ENCODE measurements around the gene GNAL. TPM values are rescaled to one million over a fixed set of nuclear protein-coding genes. Genes with fewer than 3 reads are reported as not detected.
A peak's percentile ranks its signal among the peaks of the same experiment; 100 is the strongest.
"Not testable (repeated sequence)": the region's sequence is repeated elsewhere in the genome, so short reads cannot be mapped to it uniquely, and the experiment has no call there.

The GNAL gene
- total RNA-seq, 1 experiment from 2014 or later, result 0.61 TPM

DNA sequence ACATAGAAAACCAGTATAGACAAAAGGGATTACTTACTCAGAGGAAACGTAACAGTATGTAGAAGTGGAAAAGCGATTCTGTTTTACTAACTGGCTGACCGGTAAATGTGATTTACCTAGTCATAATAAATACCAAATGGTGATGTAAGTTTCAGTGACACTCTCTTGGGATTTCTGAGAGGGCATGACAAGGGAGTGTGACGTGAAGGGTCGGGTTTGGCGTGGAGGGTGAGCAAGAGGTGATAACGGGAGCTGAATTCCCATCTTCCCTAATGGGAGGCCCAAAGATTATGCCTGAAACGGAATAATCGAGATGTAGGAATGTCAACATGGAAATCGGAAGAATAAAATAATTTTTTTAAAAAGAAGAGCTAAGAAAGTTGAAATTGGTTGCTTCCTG lies 12.7 kb upstream of the GNAL start:
- Mint-ChIP-seq H3K4me1 (ENCODE audit: low read depth, unreplicated experiment) (no peaks in the 10 kb centered on the region), H3K4me3 (ENCODE audit: low read depth, unreplicated experiment) (no peak overlapping the region), H3K36me3 (ENCODE audit: insufficient read depth, unreplicated experiment) (no peaks in the 10 kb centered on the region), H3K27me3 (ENCODE audit: unreplicated experiment) (peaks cover 84% of the 10 kb centered on the region), H3K9me3 (ENCODE audit: low read depth, unreplicated experiment) (no peaks in the 10 kb centered on the region), H3K27ac (ENCODE audit: unreplicated experiment) (no peak overlapping the region)
- intact Hi-C loops (cut with micrococcal nuclease; ENCODE audit: unreplicated experiment), result no loop called here
- TF ChIP-seq, protein P1, sequence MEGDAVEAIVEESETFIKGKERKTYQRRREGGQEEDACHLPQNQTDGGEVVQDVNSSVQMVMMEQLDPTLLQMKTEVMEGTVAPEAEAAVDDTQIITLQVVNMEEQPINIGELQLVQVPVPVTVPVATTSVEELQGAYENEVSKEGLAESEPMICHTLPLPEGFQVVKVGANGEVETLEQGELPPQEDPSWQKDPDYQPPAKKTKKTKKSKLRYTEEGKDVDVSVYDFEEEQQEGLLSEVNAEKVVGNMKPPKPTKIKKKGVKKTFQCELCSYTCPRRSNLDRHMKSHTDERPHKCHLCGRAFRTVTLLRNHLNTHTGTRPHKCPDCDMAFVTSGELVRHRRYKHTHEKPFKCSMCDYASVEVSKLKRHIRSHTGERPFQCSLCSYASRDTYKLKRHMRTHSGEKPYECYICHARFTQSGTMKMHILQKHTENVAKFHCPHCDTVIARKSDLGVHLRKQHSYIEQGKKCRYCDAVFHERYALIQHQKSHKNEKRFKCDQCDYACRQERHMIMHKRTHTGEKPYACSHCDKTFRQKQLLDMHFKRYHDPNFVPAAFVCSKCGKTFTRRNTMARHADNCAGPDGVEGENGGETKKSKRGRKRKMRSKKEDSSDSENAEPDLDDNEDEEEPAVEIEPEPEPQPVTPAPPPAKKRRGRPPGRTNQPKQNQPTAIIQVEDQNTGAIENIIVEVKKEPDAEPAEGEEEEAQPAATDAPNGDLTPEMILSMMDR (IDR thresholded peaks at IDR 0.05; ENCODE audit: unreplicated experiment), result no peak
- CTCF ChIA-PET, result interaction anchor here (1.3 kb wide), 1 partner anchor 14 kb away, joined by 3 read pairs; no protein-coding TSS in a partner anchor
- no peak for DNase-seq
- no TSS peak for BruUV-seq (replicated peaks)

DNA sequence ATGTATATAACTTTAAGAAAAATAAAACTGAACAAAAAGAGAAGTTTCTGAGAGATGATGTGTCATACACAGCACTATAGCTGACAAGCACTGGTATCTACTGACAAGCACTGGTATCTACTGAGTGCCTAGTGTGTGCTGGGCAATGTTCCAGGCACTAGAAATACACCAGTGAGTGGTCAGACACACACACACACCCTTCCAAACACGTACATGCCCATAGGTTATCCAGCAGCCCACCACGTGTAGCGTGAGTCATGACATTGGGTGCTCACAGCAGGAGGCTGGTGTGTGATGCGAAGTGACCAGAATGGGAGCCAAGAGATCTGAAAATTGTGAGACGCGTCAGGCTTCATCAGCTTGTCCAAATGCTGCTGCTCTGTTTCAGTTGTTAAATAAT lies 12.2 kb upstream of the GNAL start:
- CTCF ChIA-PET, result interaction anchor here (1.3 kb wide), 1 partner anchor 14 kb away, joined by 3 read pairs; no protein-coding TSS in a partner anchor
- no peaks in the 10 kb centered on the region for H3K36me3 Mint-ChIP-seq (ENCODE audit: insufficient read depth, unreplicated experiment)
- DNase-seq, result no peak
- H3K27me3 Mint-ChIP-seq (ENCODE audit: unreplicated experiment), result peaks cover 89% of the 10 kb centered on the region
- BruUV-seq (replicated peaks), result no TSS peak
- TF ChIP-seq, protein P1 (IDR thresholded peaks at IDR 0.05; ENCODE audit: unreplicated experiment), result no peak
- intact Hi-C loops (cut with micrococcal nuclease; ENCODE audit: unreplicated experiment), result no loop called here
- no peak overlapping the region for H3K27ac Mint-ChIP-seq (ENCODE audit: unreplicated experiment)
- no peaks in the 10 kb centered on the region for H3K4me1 Mint-ChIP-seq (ENCODE audit: low read depth, unreplicated experiment)
- H3K4me3 Mint-ChIP-seq (ENCODE audit: low read depth, unreplicated experiment), result no peak overlapping the region
- no peaks in the 10 kb centered on the region for H3K9me3 Mint-ChIP-seq (ENCODE audit: low read depth, unreplicated experiment)

DNA sequence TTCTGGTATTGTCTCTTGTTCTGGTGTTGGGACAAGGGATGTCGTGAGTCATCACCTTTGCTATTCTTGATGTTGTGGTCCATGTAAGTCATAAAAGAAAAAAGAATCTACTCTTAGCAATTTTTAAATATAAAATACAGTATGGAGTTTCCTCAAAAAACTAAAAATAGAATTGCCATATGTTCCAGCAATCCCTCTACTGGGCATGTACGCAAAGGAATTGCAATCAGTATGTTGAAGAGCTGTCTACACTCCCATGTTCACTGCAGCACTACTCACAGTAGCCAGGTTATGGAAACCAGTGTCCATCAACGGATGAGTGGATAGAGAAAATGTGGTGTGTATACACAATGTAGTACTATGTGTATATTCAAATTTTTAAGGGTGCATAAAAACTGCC lies 10.9 kb upstream of the GNAL start:
- Mint-ChIP-seq H3K9me3 (ENCODE audit: low read depth, unreplicated experiment) (no peaks in the 10 kb centered on the region), H3K36me3 (ENCODE audit: insufficient read depth, unreplicated experiment) (no peaks in the 10 kb centered on the region), H3K27ac (ENCODE audit: unreplicated experiment) (no peak overlapping the region), H3K4me1 (ENCODE audit: low read depth, unreplicated experiment) (no peaks in the 10 kb centered on the region), H3K27me3 (ENCODE audit: unreplicated experiment) (peaks cover 85% of the 10 kb centered on the region), H3K4me3 (ENCODE audit: low read depth, unreplicated experiment) (no peak overlapping the region)
- TF ChIP-seq, protein P1 (IDR thresholded peaks at IDR 0.05; ENCODE audit: unreplicated experiment), result no peak
- DNase-seq, result no peak
- BruUV-seq (replicated peaks), result no TSS peak
- intact Hi-C loops (cut with micrococcal nuclease; ENCODE audit: unreplicated experiment), result no loop called here
- CTCF ChIA-PET, result interaction anchor here (1.0 kb wide), 1 partner anchor 11 kb away, joined by 3 read pairs; the partner anchor contains the start of gene GNAL

DNA sequence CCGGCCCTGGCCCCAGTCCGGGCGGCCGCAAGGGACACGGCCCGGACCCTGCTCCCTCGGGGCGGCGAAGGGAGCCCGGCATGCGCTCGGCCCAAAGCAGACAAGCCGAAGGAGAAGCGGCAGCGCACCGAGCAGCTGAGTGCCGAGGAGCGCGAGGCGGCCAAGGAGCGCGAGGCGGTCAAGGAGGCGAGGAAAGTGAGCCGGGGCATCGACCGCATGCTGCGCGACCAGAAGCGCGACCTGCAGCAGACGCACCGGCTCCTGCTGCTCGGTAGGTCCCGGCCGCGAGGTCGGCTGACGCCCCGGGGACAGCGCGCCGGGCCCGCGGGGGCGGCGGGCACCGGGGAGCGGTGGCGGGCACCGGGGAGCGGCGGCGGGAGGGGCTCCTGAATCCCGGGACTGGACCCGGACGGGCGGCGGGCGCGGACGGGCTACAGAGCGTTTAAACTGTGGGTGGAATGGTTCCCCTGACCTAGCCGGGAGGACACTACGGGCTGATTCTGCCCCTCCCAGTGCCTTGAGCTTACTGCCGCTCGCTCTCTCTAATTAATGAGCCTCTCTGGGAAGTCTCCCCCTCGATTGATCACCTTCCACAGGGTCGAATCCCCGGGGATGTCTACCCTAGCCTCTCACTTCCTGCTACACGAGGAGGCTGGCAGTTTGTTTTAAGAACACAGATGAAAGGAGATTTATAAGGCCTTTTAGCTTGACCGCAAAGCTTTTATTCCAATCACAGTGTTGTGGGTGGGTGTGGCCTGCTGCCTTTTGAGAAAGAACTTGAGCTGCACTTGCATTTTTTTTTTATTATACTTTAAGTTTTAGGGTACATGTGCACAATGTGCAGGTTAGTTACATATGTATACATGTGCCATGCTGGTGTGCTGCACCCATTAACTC lies 853 bp downstream of the GNAL start:
- H3K27me3 Mint-ChIP-seq (ENCODE audit: unreplicated experiment), result peaks cover 49% of the 10 kb centered on the region
- intact Hi-C loops (cut with micrococcal nuclease; ENCODE audit: unreplicated experiment), result no loop called here

DNA sequence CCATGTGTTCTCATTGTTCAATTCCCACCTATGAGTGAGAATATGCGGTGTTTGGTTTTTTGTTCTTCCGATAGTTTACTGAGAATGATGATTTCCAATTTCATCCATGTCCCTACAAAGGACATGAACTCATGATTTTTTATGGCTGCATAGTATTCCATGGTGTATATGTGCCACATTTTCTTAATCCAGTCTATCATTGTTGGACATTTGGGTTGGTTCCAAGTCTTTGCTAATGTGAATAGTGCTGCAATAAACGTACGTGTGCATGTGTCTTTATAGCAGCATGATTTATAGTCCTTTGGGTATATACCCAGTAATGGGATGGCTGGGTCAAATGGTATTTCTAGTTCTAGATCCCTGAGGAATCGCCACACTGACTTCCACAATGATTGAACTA lies 1.6 kb downstream of the GNAL start:
- intact Hi-C loops (cut with micrococcal nuclease; ENCODE audit: unreplicated experiment); H3K4me3 Mint-ChIP-seq (ENCODE audit: low read depth, unreplicated experiment); H3K9me3 Mint-ChIP-seq (ENCODE audit: low read depth, unreplicated experiment); DNase-seq; BruUV-seq (replicated peaks); CTCF ChIA-PET; H3K36me3 Mint-ChIP-seq (ENCODE audit: insufficient read depth, unreplicated experiment); H3K27ac Mint-ChIP-seq (ENCODE audit: unreplicated experiment); H3K4me1 Mint-ChIP-seq (ENCODE audit: low read depth, unreplicated experiment): not testable (repeated sequence)
- peaks cover 56% of the 10 kb centered on the region for H3K27me3 Mint-ChIP-seq (ENCODE audit: unreplicated experiment)

More for the DNA sequence above, 853 bp downstream of the GNAL start:
- peak; percentile 27 for DNase-seq
- Mint-ChIP-seq H3K4me3 (ENCODE audit: low read depth, unreplicated experiment) (peak overlapping the region; percentile 36), H3K27ac (ENCODE audit: unreplicated experiment) (no peak overlapping the region), H3K36me3 (ENCODE audit: insufficient read depth, unreplicated experiment) (no peaks in the 10 kb centered on the region), H3K9me3 (ENCODE audit: low read depth, unreplicated experiment) (no peaks in the 10 kb centered on the region), H3K4me1 (ENCODE audit: low read depth, unreplicated experiment) (peaks cover 8% of the 10 kb centered on the region)
- CTCF ChIA-PET, result interaction anchor here (0.8 kb wide), 1 partner anchor 25 kb away, joined by 3 read pairs; no protein-coding TSS in a partner anchor
- TF ChIP-seq, protein P1 (IDR thresholded peaks at IDR 0.05; ENCODE audit: unreplicated experiment), result no peak
- no TSS peak for BruUV-seq (replicated peaks)
